NCI-H128 (cell line): ENCODE data around the gene RNF115.
"Not testable (repeated sequence)": the region's sequence is repeated elsewhere in the genome, so short reads cannot be mapped to it uniquely, and the experiment has no call there.

Source experiments
- DNase-seq: peaks from one replicate; lab custom pipeline; 2025; ENCODE audit not compliant: unreplicated experiment; lab: John Stamatoyannopoulos, UW

RNF115 gene

DNA sequence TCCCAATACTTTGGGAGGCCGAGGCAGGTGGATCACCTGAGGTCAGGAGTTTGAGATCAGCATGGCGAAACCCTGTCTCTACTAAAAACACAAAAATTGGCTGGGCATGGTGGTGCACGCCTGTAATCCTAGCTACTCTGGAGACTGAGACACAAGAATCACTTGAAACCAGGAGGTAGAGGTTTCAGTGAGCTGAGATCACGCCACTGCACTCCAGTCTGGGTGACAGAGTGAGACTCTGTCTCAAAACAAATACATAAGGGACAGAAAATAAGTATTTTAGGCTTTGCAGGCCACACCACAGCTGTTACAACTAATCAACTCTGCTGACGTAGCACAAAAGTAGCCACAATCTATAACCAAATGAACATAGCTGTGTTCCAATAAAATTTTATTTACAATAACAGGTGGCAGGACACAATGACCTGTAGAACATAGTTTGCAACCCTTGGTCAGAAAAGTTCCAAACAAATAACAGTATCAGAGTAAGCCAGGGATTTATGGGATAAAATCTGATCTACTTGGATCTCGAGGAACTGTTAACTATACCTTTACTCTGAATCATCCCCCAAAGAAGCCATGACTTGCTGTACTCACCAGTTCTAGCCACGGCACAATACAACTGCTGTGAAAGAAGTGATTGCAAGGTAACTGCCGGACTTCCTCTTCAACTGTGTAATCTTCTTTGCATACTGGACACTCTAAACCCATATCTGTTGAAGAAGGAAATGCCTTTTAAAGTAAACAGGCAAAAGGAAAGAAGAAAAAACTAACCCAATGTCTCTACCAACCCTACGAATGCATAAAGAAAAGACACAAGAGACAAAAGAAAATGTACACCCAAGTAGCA is 76.3 kb downstream of the RNF115 start:
- no peak for DNase-seq

- DNase-seq = no peak
Measured at GRCh38 chr1:145740269-145740668, 83.6 kb downstream of the RNF115 start.

DNA sequence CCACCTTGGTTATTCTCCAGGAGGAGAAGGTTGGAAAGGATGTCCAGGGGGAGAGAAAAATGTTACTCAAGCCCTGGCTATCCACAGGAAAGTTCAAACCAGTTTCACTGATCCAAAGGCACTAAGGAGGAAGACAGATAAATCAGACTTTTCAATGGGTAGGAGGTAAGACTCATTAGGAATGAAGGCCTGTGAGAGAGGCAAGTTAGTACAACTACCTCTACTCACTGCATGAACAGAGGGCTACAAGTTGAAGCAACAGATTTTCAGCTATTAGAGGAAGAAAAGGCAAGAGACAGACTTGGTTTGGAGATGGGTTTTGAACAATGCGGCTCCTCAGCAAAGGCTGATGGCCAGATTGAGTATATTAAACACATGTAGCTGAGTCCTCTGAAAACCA is 87.7 kb downstream of the RNF115 start:
- no peak for DNase-seq

- DNase-seq = no peak
Measured at GRCh38 chr1:145730900-145731299, 93.0 kb downstream of the RNF115 start.

- DNase-seq = no peak
Measured at GRCh38 chr1:145730467-145730866, 93.4 kb downstream of the RNF115 start.

GRCh38 chr1:145729666-145730436 is 94.0 kb downstream of the RNF115 start:
- DNase-seq = no peak

GRCh38 chr1:145729196-145729595 is 94.7 kb downstream of the RNF115 start:
- no peak for DNase-seq

- not testable (repeated sequence) for DNase-seq
Measured at GRCh38 chr1:145726193-145726592, 97.7 kb downstream of the RNF115 start.

- DNase-seq = peak; percentile 31
Measured at GRCh38 chr1:145720878-145721671, 102.8 kb downstream of the RNF115 start.

- no peak for DNase-seq
Measured at GRCh38 chr1:145720556-145720877, 103.4 kb downstream of the RNF115 start.

DNA sequence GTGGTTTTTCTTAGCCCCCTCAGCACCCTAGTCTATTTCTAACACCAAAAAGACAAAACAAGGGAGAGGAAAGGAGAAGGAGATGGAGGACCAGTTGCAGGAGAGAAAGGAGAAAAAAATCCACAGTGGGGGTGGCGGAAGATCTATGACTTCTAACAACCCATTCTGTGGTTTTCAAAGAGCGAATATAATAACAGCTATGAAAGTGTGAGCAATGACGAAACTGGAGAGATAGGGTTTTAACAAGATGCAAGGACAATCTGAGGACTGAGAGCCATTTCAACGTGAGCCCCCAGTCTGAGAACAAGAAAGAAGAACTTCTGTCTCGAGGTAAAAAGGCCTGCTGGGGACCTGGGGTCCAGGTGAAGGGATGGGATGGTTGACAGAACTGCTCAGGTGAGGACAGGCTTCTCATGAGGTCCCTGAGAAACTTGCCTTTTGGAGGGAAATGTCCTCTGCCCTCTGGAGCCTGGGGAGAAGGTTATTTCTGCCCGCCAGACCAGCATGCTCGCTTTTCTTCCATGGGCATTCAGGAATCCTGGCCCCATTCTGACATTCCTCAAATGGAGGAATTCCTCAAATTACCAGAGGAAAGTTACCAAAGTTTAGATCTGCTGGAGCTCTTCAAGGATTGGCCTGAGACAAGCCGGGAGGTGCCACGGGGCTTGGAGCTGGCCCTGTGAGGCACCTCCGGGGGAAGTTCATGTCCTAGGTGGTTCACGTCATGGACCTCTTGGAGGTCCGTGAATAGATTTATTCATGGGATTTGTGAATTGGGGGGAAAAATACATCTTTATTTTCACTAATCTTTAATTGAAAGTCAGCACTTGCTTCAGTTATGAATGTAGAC is 104.4 kb downstream of the RNF115 start, which contains the start of gene CD160:
CD160 (plus strand) TSS at position 270 of the 850 bp plus-strand sequence. CDS start 8,829 bp downstream, outside the sequence.
- DNase-seq = no peak

DNA sequence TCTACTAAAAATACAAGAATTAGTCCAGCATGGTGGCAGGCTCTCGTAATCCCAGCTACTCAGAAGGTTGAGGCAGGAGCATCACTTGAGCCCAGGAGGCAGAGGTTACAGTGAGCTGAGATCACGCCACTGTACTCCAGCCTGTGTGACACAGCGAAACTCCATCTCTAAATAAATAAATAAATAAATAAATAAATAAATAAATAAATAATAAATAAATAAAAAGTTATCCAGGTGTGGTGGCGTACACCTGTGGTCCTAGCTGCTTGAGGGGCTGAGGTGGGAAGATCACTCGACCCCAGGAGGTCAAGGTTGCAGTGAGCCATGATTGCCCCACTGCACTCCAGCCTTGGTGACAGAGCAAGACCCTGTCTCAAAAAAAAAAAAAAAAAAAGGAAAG is 105.4 kb downstream of the RNF115 start:
- not testable (repeated sequence) for DNase-seq

- no peak for DNase-seq
Measured at GRCh38 chr1:145717833-145718232, 106.1 kb downstream of the RNF115 start.

GRCh38 chr1:145716641-145717345 is 107.1 kb downstream of the RNF115 start:
- DNase-seq = no peak

DNA sequence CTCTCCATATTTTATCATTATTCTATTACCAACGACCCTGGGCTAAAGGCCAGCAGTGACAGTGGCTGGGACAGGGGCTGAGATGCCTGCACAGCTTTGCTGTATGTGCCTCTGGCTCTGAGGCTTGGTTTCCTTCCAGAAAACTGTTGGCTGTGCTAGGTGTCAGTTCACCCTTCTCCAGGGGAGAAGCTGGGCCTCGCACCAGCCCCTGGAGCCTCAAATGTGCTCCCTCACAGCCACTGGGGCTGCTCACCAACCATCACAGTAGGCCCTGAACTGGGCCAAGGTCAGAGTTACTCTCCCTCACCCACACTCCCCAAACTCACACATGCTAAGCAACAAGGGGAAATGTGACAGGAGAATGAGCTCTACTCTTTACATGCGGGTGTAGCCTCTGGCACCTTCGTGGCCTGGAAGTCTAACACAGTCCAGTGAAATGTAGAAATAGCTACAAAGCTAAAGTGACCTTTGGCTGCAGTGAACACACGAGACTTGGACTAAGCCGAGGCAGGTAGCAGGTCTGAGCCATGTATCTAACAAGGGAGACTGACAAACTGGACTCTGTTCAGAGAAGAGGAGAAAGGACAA is 109.3 kb downstream of the RNF115 start:
- no peak for DNase-seq

GRCh38 chr1:145711213-145711651 is 112.7 kb downstream of the RNF115 start:
- DNase-seq = no peak

- no peak for DNase-seq
Measured at GRCh38 chr1:145710291-145711027, 113.4 kb downstream of the RNF115 start.

- DNase-seq = no peak
Measured at GRCh38 chr1:145708063-145708462, 115.8 kb downstream of the RNF115 start.
